Measurements from ENCODE around the gene PAAF1. TPM values are rescaled to one million over a fixed set of nuclear protein-coding genes. Genes with fewer than 3 reads are reported as not detected.
A peak's percentile ranks its signal among the peaks of the same experiment; 100 is the strongest.

The PAAF1 gene
- total RNA-seq, 1 donor from 2014 or later, result 38.6 TPM

DNA sequence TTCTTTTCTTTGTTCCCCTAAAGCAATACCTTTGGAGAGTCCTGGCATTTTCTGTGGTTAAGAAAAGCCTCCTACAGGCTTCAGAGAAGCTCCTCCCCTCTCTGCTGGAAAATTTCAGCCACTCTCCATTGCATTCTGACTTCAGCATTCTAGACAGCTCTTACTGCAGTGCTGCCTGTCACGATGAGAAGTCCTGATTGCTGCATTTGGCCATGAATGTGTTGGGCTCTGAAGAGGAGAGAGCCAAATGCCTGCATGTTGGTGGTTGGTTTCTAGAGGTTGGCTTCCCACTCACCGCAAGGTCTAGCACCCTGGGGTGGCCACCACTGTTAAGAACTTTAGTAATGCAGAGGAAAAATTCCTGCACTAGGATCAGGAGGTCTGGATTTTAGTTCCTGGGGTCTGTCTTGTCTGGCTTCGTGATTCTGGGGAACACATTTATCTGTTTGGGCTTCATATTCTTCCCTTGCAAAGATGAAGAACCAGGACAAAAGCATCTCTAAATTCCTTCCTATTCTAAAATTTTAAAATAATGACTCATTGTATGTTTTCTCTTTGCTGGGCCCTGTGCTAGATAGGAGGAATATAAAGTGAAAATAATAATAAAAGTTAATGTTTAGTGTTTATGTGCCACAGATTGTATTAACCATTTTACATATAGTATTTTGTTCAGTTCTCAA lies 38.2 kb upstream of the PAAF1 start:
- Histone ChIP-seq H3F3A (ENCODE audit: low read depth) (no peaks in the 10 kb centered on the region), H3K27ac (no peak overlapping the region), H2AFZ (replicated peaks) (peak overlapping the region; percentile 82), H3K27me3 (no peaks in the 10 kb centered on the region), H4K20me1 (ENCODE audit: low read depth) (no peaks in the 10 kb centered on the region), H3K4me1 (peaks cover 8% of the 10 kb centered on the region), H3K4me3 (no peak overlapping the region), H3K4me2 (peak overlapping the region; percentile 31), H3K9me3 (ENCODE audit: low read depth) (no peaks in the 10 kb centered on the region), H3K79me2 (ENCODE audit: low read depth) (no peaks in the 10 kb centered on the region), H3K36me3 (no peaks in the 10 kb centered on the region), H3K9ac (no peak overlapping the region)
- H3K36me3 Mint-ChIP-seq, result peaks cover 5% of the 10 kb centered on the region
- H3K4me1 Mint-ChIP-seq, result peaks cover 8% of the 10 kb centered on the region
- H3K9me3 Mint-ChIP-seq, result no peaks in the 10 kb centered on the region
- no peak overlapping the region for H3K4me3 Mint-ChIP-seq
- DNase-seq (ENCODE audit: low spot score), result peak; percentile 38
- no peak for TF ChIP-seq EZH2phosphoT487 (IDR thresholded peaks at IDR 0.05)
- TF ChIP-seq, protein P1, sequence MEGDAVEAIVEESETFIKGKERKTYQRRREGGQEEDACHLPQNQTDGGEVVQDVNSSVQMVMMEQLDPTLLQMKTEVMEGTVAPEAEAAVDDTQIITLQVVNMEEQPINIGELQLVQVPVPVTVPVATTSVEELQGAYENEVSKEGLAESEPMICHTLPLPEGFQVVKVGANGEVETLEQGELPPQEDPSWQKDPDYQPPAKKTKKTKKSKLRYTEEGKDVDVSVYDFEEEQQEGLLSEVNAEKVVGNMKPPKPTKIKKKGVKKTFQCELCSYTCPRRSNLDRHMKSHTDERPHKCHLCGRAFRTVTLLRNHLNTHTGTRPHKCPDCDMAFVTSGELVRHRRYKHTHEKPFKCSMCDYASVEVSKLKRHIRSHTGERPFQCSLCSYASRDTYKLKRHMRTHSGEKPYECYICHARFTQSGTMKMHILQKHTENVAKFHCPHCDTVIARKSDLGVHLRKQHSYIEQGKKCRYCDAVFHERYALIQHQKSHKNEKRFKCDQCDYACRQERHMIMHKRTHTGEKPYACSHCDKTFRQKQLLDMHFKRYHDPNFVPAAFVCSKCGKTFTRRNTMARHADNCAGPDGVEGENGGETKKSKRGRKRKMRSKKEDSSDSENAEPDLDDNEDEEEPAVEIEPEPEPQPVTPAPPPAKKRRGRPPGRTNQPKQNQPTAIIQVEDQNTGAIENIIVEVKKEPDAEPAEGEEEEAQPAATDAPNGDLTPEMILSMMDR (IDR thresholded peaks at IDR 0.05), result no peak
- TF ChIP-seq EZH2 (IDR thresholded peaks at IDR 0.05), result no peak
- H3K27me3 Mint-ChIP-seq (ENCODE audit: insufficient read depth, low read depth), result no peaks in the 10 kb centered on the region
- H3K27ac Mint-ChIP-seq, result peak overlapping the region; percentile 42

DNA sequence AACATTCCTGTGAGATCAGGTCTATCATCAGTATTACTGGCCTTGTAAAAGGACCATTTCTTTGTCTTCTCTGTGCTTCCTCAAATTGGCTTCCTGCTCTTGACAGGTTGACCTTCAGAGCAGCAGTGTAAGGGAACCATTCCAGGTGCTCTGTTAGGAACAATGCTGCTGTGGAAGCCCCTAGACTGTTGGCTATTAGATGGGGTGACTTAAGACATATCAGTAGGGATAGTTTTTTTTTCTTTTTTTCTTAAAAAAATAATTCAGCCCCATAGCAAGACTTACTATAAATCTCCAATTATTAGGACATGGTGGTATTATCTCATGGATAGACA lies 37.7 kb upstream of the PAAF1 start:
- Histone ChIP-seq H4K20me1 (ENCODE audit: low read depth) (no peaks in the 10 kb centered on the region), H3K4me2 (no peak overlapping the region), H3K79me2 (ENCODE audit: low read depth) (no peaks in the 10 kb centered on the region), H3F3A (ENCODE audit: low read depth) (no peaks in the 10 kb centered on the region), H3K36me3 (no peaks in the 10 kb centered on the region), H3K4me3 (no peak overlapping the region), H3K4me1 (peaks cover 8% of the 10 kb centered on the region), H2AFZ (replicated peaks) (no peak overlapping the region), H3K9ac (no peak overlapping the region), H3K27me3 (no peaks in the 10 kb centered on the region), H3K9me3 (ENCODE audit: low read depth) (no peaks in the 10 kb centered on the region), H3K27ac (no peak overlapping the region)
- TF ChIP-seq EZH2 (IDR thresholded peaks at IDR 0.05), result no peak
- TF ChIP-seq EZH2phosphoT487 (IDR thresholded peaks at IDR 0.05), result no peak
- Mint-ChIP-seq H3K4me1 (peaks cover 8% of the 10 kb centered on the region), H3K27ac (no peak overlapping the region), H3K4me3 (no peak overlapping the region), H3K36me3 (peaks cover 5% of the 10 kb centered on the region), H3K9me3 (no peaks in the 10 kb centered on the region), H3K27me3 (ENCODE audit: insufficient read depth, low read depth) (no peaks in the 10 kb centered on the region)
- DNase-seq (ENCODE audit: low spot score), result no peak

DNA sequence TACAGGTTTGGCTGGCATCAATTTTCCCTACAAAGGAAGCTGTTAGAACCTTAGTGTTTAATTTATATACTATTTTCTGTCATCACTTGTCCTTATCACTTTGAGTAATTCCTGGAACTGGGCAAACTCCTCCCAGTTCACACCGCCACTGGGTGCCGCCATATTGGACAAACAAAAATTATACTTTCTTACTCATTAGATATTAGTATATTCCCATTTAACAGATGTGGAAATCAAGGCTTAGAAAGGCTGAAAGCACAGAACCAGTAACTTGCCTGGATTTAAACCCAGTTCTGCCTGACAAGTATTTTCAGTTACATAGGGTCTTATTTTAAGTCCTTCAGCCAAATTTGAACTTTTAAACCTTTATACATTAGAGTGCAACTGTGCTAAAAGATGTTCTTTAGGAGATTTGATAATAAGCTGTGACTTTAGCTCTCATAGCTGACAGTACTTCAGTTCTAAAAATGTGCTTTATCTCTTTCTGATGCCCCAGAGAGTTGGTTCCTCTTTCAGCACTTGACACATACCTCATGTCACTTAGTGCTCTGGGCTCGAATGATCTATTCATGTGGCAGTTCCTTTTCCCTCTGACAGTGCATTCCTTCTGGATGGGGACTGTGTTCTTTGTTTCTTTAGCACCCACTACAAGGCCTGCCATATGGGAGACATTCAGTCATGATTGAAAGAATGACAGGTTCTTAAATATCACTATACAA lies 25.6 kb upstream of the PAAF1 start:
- no peak overlapping the region for H3K4me2 ChIP-seq
- peaks cover 3% of the 10 kb centered on the region for H3K4me1 Mint-ChIP-seq
- peaks cover 5% of the 10 kb centered on the region for H3F3A ChIP-seq (ENCODE audit: low read depth)
- no peak overlapping the region for H3K27ac Mint-ChIP-seq
- H3K4me3 ChIP-seq, result no peak overlapping the region
- H3K36me3 ChIP-seq, result no peaks in the 10 kb centered on the region
- peaks cover 3% of the 10 kb centered on the region for H3K4me1 ChIP-seq
- no peak overlapping the region for H2AFZ ChIP-seq (replicated peaks)
- H3K36me3 Mint-ChIP-seq, result peaks cover 5% of the 10 kb centered on the region
- no peaks in the 10 kb centered on the region for H3K9me3 ChIP-seq (ENCODE audit: low read depth)
- no peaks in the 10 kb centered on the region for H4K20me1 ChIP-seq (ENCODE audit: low read depth)
- no peaks in the 10 kb centered on the region for H3K27me3 ChIP-seq
- no peaks in the 10 kb centered on the region for H3K9me3 Mint-ChIP-seq
- no peak overlapping the region for H3K27ac ChIP-seq
- no peak overlapping the region for H3K9ac ChIP-seq
- no peaks in the 10 kb centered on the region for H3K79me2 ChIP-seq (ENCODE audit: low read depth)
- H3K27me3 Mint-ChIP-seq (ENCODE audit: insufficient read depth, low read depth), result peaks cover 3% of the 10 kb centered on the region
- no peak for DNase-seq (ENCODE audit: low spot score)
- H3K4me3 Mint-ChIP-seq, result no peak overlapping the region
- TF ChIP-seq EZH2 (IDR thresholded peaks at IDR 0.05) (no peak), EZH2phosphoT487 (IDR thresholded peaks at IDR 0.05) (no peak)
- TF ChIP-seq, protein P1 (IDR thresholded peaks at IDR 0.05), result no peak

DNA sequence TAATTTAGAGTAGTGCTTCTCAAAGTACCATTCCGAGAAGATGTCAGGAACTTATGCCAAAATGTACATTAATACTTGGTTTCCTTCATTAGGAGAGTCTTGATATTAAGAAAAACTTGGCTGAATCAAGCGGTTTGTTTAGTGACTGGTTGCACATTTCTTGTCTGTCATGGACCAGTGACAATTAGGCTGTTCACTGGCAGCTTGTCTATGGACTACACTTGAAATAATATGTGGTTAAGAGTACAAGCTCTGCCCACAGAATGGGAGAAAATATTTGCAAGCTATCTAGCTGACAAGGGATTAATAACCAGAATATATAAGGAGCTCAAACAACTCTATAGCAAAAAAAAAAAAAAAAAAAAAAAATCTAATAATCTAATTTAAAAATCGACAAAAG lies 24.8 kb upstream of the PAAF1 start:
- no peaks in the 10 kb centered on the region for H3K9me3 ChIP-seq (ENCODE audit: low read depth)
- no peak for DNase-seq (ENCODE audit: low spot score)
- no peak overlapping the region for H3K9ac ChIP-seq
- peaks cover 8% of the 10 kb centered on the region for H3K4me1 ChIP-seq
- H3K27me3 ChIP-seq, result no peaks in the 10 kb centered on the region
- Mint-ChIP-seq H3K9me3 (no peaks in the 10 kb centered on the region), H3K4me1 (peaks cover 11% of the 10 kb centered on the region), H3K36me3 (peaks cover 5% of the 10 kb centered on the region), H3K27me3 (ENCODE audit: insufficient read depth, low read depth) (peaks cover 3% of the 10 kb centered on the region), H3K4me3 (no peak overlapping the region), H3K27ac (no peak overlapping the region)
- no peaks in the 10 kb centered on the region for H4K20me1 ChIP-seq (ENCODE audit: low read depth)
- H3K27ac ChIP-seq, result no peak overlapping the region
- no peaks in the 10 kb centered on the region for H3K36me3 ChIP-seq
- H3K79me2 ChIP-seq (ENCODE audit: low read depth), result no peaks in the 10 kb centered on the region
- H3K4me3 ChIP-seq, result no peak overlapping the region
- H2AFZ ChIP-seq (replicated peaks), result no peak overlapping the region
- H3F3A ChIP-seq (ENCODE audit: low read depth), result peaks cover 10% of the 10 kb centered on the region
- no peak overlapping the region for H3K4me2 ChIP-seq
- TF ChIP-seq EZH2phosphoT487 (IDR thresholded peaks at IDR 0.05) (no peak), EZH2 (IDR thresholded peaks at IDR 0.05) (no peak)
- TF ChIP-seq, protein P1 (IDR thresholded peaks at IDR 0.05), result no peak
